Measurements from ENCODE around the gene CLIC6. TPM values are rescaled to one million over a fixed set of nuclear protein-coding genes. Genes with fewer than 3 reads are reported as not detected.

Gene CLIC6
- total RNA-seq, 2 donors from 2014 or later = 3.4 to 7.0 TPM

GRCh38 chr21:34687745-34688144, 19.0 kb downstream of the CLIC6 start:
- Histone ChIP-seq H3K27ac (no peak overlapping the region), H3K27me3 (replicated peaks; ENCODE audit: insufficient read depth) (no peaks in the 10 kb centered on the region), H3K9me3 (no peaks in the 10 kb centered on the region), H3K36me3 (no peaks in the 10 kb centered on the region), H3K4me3 (no peak overlapping the region), H3K4me1 (replicated peaks) (peaks cover 2% of the 10 kb centered on the region)
- 56% methylated on average over 2 of the region's 2 CpGs for WGBS
- TF ChIP-seq POLR2AphosphoS5 (IDR thresholded peaks at IDR 0.05) = no peak
- TF ChIP-seq CTCF (IDR thresholded peaks at IDR 0.05) = no peak
- TF ChIP-seq POLR2A (IDR thresholded peaks at IDR 0.05) = no peak
- intact Hi-C loops (cut with DNase I) = no loop called here
- DNase-seq (ENCODE audit: low spot score) = no peak

GRCh38 chr21:34688145-34688544, 19.4 kb downstream of the CLIC6 start:
- WGBS = 90% methylated on average over 16 of the region's 16 CpGs
- Histone ChIP-seq H3K27ac (no peak overlapping the region), H3K4me1 (replicated peaks) (peaks cover 2% of the 10 kb centered on the region), H3K36me3 (no peaks in the 10 kb centered on the region), H3K4me3 (no peak overlapping the region), H3K9me3 (no peaks in the 10 kb centered on the region), H3K27me3 (replicated peaks; ENCODE audit: insufficient read depth) (no peaks in the 10 kb centered on the region)
- TF ChIP-seq CTCF (IDR thresholded peaks at IDR 0.05) (no peak), POLR2AphosphoS5 (IDR thresholded peaks at IDR 0.05) (no peak), POLR2A (IDR thresholded peaks at IDR 0.05) (no peak)
- intact Hi-C loops (cut with DNase I) = no loop called here
- DNase-seq (ENCODE audit: low spot score) = no peak

GRCh38 chr21:34688715-34689114, 19.9 kb downstream of the CLIC6 start:
- H3K9me3 ChIP-seq = no peaks in the 10 kb centered on the region
- no peak overlapping the region for H3K27ac ChIP-seq
- TF ChIP-seq CTCF (IDR thresholded peaks at IDR 0.05) (no peak), POLR2A (IDR thresholded peaks at IDR 0.05) (no peak), POLR2AphosphoS5 (IDR thresholded peaks at IDR 0.05) (no peak)
- DNase-seq (ENCODE audit: low spot score) = no peak
- H3K27me3 ChIP-seq (replicated peaks; ENCODE audit: insufficient read depth) = no peaks in the 10 kb centered on the region
- no peaks in the 10 kb centered on the region for H3K36me3 ChIP-seq
- intact Hi-C loops (cut with DNase I) = no loop called here
- H3K4me3 ChIP-seq = no peak overlapping the region
- peaks cover 2% of the 10 kb centered on the region for H3K4me1 ChIP-seq (replicated peaks)
- WGBS = 98% methylated on average over 5 of the region's 5 CpGs

- H3K27me3 ChIP-seq (replicated peaks; ENCODE audit: insufficient read depth) = no peaks in the 10 kb centered on the region
- no peak overlapping the region for H3K27ac ChIP-seq
- no peaks in the 10 kb centered on the region for H3K4me1 ChIP-seq (replicated peaks)
- 72% methylated on average over 11 of the region's 11 CpGs for whole genome bisulfite sequencing
- no peaks in the 10 kb centered on the region for H3K9me3 ChIP-seq
- DNase-seq (ENCODE audit: low spot score) = no peak
- intact Hi-C loops (cut with DNase I) = loop anchor here (10.0 kb wide), 1 partner anchor 195 kb away; no protein-coding TSS in a partner anchor
- H3K4me3 ChIP-seq = no peak overlapping the region
- TF ChIP-seq CTCF (IDR thresholded peaks at IDR 0.05) (peak in 1 of 4 experiments; percentile 18), POLR2A (IDR thresholded peaks at IDR 0.05) (no peak)
- H3K36me3 ChIP-seq = no peaks in the 10 kb centered on the region
These were observed 21.4 kb downstream of the CLIC6 start for GRCh38 chr21:34690041-34690792.

GRCh38 chr21:34690793-34691175, 22.0 kb downstream of the CLIC6 start:
- no peaks in the 10 kb centered on the region for H3K4me1 ChIP-seq (replicated peaks)
- H3K27ac ChIP-seq = no peak overlapping the region
- intact Hi-C loops (cut with DNase I) = loop anchor here (10.0 kb wide), 1 partner anchor 194 kb away; no protein-coding TSS in a partner anchor
- no peaks in the 10 kb centered on the region for H3K9me3 ChIP-seq
- no peak for TF ChIP-seq CTCF (IDR thresholded peaks at IDR 0.05)
- TF ChIP-seq POLR2AphosphoS5 (IDR thresholded peaks at IDR 0.05) = no peak
- TF ChIP-seq POLR2A (IDR thresholded peaks at IDR 0.05) = no peak
- no peak overlapping the region for H3K4me3 ChIP-seq
- H3K36me3 ChIP-seq = no peaks in the 10 kb centered on the region
- no peaks in the 10 kb centered on the region for H3K27me3 ChIP-seq (replicated peaks; ENCODE audit: insufficient read depth)
- WGBS = 63% methylated on average over 2 of the region's 2 CpGs
- no peak for DNase-seq (ENCODE audit: low spot score)

Measured in prostate gland (tissue), 2 donors.